Measurements from ENCODE around the gene CDH8.

Gene CDH8

DNA sequence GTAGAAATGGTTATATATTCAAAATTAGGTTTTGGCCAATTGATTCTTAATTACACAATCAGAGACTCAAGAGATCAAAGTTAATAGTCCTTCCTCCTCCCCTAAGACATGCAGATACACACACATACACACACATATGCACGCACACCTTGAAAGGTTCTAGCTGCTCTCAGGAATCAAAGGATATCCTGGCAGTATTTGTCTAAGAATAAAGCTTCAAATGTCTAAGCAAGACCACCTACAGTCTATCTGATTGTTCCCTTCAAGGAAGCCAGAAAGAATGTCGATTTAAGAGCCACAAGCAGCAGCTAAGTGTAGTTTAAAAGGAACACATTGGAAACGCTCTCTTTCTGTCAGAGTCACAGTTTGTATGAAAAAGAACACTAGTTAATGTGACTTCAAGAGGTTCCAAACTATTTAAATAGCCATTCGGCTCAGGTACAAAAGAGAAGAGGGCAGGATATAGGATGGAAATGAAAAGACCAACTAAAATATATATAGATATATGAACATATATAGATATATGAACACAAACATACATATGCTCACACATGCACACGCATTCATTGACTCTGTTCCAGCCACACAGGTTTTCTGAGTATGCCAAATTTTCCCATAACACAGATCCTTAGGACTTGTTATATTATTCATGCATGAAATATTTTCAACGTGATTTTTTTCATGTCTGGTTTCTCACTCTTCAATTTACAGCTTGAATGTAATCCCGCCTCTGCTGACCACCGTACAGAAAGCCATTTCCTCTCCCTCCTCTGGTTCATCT is 79.0 kb downstream of the CDH8 start:
- TF ChIP-seq CTCF (IDR thresholded peaks at IDR 0.05; ENCODE audit: low read depth, low read length): no peak
- no peak overlapping the region for H3K4me3 ChIP-seq (ENCODE audit: low read depth, low read length)

DNA sequence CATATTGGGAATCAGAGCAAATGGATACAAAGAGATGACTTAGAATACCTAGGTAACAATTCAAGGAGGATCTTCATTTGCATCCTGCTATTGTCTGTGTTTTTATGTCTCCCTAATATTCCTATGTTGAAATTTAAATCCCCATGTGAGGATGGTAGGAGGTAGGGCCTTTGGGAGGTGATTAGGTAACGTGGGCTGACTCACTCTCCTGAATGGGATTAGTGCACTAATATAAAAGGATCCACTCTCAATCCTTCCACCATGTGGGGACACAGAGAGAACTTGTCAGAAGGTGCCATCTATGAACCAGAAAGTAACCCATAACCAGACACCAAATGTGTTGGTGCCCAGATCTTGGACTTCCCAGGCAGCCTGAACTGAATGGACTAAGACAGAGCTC is 83.4 kb downstream of the CDH8 start:
- no peak overlapping the region for H3K4me3 ChIP-seq (ENCODE audit: low read depth, low read length)
- no peak for TF ChIP-seq CTCF (IDR thresholded peaks at IDR 0.05; ENCODE audit: low read depth, low read length)

GRCh38 chr16:61948414-61948813 is 87.8 kb downstream of the CDH8 start:
- no peak for TF ChIP-seq CTCF (IDR thresholded peaks at IDR 0.05; ENCODE audit: low read depth, low read length)
- no peak overlapping the region for H3K4me3 ChIP-seq (ENCODE audit: low read depth, low read length)

DNA sequence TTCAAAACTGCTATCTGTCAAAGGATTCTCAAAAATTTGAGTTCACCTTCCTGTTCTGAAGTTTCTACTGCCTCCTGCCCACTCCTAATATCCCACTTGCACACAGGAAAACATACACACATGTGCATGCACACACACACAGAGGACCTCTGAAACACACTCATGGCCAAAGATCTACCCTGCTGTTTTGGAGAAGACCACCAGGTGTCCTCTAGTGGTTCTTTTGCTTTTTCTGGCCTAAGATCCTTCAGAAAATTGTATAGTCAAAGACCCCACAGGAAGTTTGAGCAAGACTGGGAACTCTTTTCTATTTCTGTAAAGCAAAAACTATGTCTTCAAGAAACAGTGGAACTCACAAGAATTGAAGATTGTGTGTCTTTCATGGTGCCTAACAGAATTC is 90.2 kb downstream of the CDH8 start:
- H3K4me3 ChIP-seq (ENCODE audit: low read depth, low read length): no peak overlapping the region
- no peak for TF ChIP-seq CTCF (IDR thresholded peaks at IDR 0.05; ENCODE audit: low read depth, low read length)

GRCh38 chr16:61945511-61945910 is 90.7 kb downstream of the CDH8 start:
- H3K4me3 ChIP-seq (ENCODE audit: low read depth, low read length): no peak overlapping the region
- TF ChIP-seq CTCF (IDR thresholded peaks at IDR 0.05; ENCODE audit: low read depth, low read length): no peak

DNA sequence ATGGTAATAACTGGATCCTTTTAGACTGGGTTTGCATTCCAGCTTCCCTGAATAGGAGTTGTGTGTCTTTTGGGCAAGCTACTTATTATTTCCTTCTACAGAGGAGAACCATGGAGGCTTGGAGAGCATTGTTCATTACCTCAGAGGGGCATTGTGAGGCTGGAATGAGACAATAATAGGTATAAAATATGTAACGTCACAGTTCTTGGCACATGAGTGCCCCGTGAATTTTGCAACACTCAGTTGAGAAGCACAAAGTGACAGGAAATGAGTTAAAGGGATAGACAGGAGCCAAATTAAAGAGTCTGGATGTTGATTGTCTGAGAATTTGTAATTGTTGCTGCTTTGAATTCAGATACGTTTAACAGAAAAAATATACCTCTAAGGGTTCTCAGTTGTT is 92.2 kb downstream of the CDH8 start:
- no peak overlapping the region for H3K4me3 ChIP-seq (ENCODE audit: low read depth, low read length)
- TF ChIP-seq CTCF (IDR thresholded peaks at IDR 0.05; ENCODE audit: low read depth, low read length): no peak

DNA sequence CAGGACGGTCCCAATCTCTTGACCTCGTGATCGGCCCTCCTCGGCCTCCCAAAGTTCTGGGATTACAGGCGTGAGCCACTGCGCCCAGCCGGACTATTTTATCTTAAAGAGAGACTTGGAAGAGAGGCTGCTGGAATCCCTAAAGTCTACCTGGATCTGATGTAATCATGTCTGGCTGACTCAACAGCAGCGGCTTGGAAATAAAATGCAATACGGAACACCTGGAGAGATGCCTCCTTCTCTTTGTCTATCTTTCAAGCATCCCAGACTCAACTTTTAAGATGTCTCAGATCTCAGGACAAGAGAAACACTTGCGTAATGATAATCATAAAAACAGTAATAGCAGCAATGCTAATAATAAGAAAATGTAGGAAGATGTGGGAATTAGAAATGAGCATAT is 95.6 kb downstream of the CDH8 start:
- H3K4me3 ChIP-seq (ENCODE audit: low read depth, low read length): no peak overlapping the region
- TF ChIP-seq CTCF (IDR thresholded peaks at IDR 0.05; ENCODE audit: low read depth, low read length): no peak
